HG02938 (cell line): ENCODE results near the gene STAT5B.
A peak's percentile ranks its signal among the peaks of the same experiment; 100 is the strongest.

Experiments used
- ATAC-seq: cut with Tn5 transposase; IDR thresholded peaks from one replicate; pipeline ENCODE4 v1.9.1; 2021; ENCODE audit warnings: mild to moderate bottlenecking, moderate library complexity; ENCODE audit not compliant: unreplicated experiment

Gene STAT5B

DNA sequence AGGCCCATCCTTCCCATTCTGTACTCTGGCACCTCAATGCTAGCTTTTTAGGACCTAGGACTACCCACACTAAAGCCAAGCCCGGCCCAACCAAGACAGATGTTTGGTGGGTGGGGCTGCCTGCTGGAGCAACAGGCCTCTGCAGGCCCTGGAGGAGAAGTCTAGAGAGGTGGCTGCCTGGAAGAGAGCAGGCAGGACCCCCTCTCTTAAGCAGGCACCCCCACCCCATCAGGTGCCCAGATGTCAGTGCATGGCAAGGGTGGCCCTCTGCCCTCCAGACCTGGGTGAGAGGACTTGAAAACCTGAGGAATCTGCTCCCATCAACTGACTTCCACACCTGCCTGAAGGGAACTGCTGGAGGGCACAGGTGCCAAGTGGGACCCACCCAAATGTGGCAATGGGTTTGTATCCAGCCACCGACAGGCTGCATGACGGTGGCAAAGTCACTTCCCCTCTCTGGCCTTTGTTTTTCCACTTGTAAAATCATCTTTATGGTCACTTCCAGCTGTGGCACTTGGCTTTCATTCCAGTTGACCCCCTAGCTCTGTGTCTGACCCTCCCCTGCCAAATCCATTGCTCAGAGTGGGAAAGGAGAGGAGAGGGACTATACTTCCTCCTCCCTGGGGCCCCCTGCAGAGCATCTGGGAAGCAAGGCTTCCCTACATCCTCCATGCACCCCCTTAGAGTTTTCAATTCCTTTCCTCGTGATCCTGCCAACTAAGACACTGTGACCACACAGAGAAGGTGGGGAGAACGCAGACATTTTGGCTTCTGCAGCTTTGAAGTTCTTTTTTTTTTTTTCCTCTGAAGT lies 10.4 kb upstream of the STAT5B start:
- no peak for ATAC-seq

GRCh38 chr17:42285346-42286050 lies 9.3 kb upstream of the STAT5B start:
- no peak for ATAC-seq

- no peak for ATAC-seq
Measured at GRCh38 chr17:42284566-42284965, 8.4 kb upstream of the STAT5B start.

DNA sequence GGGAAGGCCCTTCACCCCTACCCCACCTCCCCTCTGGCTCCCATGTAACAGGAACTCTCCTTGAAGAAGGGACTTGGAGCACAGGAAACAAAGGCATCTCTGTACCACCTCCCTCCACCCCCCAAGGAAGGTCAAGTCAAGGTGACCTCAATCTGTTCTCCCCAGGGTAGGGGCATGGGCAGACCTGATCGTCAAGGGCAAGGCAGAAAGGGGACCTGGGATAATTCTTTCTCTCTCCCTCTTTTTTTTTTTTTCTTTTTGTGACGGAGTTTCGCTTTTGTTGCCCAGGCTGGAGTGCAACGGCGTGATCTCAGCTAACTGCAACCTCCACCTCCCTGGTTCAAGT lies 7.8 kb upstream of the STAT5B start:
- no peak for ATAC-seq

GRCh38 chr17:42283241-42284023 lies 7.2 kb upstream of the STAT5B start:
- no peak for ATAC-seq

DNA sequence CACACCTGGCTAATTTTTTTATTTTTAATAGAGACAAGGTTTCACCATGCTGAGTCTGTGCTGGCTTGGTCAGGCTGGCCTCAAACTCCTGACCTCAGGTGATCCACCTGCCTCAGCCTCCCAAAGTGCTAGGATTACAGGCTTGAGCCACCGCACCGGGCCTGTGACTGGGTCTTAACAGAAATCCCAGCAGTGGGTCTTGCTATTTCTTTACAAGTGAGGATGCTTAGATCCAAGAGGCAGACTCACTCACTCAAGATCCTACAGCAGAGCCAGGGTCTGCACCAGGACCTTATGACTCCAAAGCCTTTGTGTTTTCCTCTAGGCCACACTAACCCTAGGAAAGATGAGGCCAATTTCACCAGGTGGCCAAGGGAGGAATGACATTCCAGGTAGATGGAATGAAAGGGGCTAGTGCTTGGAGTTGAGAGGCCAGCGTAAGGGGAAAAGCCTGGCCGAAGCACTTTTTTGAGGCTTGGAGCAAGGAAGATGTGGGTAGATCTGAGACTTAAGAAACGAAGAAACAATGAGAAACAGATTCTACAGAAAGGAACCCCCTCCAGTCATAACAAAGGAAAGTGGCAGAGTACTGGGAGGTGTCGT lies 6.4 kb upstream of the STAT5B start:
- ATAC-seq, result no peak

DNA sequence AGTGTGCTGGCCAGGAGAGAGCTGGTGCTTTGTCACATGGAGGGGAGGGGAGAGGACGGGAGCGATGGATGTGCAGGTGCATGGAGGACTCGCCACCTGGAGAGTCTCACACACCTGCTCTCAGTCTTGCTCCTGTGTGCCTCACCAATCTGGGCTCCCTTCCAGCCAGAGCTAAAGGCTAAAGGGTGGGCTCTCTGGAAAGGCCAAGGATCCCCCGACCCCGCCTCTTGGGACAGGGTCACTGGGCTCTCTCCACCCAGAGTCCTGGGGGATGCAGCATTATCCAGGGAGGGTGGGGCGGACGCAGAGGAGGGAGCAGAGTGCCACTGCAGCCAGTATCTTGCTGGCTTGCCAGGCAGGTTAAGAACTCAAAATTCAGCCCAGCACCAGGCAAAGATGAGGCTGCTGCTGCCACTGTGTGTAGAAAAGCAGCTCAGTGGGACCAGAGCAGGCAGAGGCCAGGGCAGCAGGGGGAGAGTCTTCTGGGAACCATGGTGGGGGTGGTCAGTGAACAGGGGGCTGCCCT lies 5.4 kb upstream of the STAT5B start:
- ATAC-seq, result no peak

GRCh38 chr17:42279776-42280630 lies 3.8 kb upstream of the STAT5B start:
- ATAC-seq, result no peak

DNA sequence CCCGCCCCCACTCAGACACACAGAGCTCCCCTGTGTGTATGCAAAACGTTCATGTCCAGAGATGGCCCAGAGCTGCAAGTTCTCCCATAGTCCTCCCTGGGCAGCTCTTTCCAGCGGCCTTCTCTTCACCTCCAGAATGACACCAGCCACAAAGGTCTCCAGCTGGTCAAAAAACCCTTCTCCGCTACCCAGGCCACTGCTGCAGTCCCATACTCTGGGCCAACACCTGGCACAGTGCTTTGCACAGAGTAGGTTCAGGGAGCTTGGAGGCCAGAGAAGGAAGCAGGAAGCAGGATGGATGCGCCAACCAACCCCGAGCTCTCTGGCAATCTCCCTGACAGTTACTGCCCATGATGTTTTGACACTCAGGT lies 1.1 kb upstream of the STAT5B start:
- no peak for ATAC-seq

DNA sequence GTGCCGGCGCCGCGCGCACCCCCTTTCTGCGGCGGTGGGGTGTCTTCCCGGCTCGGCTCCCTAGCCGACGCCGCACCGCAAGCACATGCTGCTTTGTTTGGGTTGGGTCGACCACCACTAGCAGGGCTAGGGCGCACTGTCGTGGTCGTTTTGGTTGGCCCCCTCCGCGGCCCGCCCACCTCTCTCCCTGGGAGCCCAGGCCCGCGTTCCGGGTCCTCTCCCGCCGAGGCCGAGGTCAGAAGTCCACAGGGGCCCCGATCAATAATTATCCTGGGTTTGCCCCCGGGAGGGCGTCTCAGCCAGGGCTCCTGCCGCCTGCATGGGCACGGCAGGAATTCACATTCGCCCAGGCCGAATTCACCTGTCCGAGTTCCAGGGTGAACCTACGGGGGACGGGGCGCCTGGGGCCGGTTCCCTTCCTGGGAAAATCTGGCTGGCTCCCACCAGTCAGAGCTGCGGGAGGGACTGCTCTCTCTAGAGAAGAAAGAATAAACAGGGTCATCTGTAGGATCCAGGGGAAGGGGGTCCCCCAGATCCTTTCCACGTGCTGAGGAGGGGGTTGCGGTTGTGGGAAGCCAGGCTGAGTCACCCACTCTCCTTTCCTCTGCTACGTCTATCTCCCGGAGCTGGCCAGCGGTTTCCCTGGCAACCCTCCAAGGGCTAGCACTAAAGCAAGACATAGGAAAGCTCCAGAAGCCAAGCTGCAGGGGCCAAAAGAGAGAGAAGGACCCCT lies 584 bp upstream of the STAT5B start:
- no peak for ATAC-seq

DNA sequence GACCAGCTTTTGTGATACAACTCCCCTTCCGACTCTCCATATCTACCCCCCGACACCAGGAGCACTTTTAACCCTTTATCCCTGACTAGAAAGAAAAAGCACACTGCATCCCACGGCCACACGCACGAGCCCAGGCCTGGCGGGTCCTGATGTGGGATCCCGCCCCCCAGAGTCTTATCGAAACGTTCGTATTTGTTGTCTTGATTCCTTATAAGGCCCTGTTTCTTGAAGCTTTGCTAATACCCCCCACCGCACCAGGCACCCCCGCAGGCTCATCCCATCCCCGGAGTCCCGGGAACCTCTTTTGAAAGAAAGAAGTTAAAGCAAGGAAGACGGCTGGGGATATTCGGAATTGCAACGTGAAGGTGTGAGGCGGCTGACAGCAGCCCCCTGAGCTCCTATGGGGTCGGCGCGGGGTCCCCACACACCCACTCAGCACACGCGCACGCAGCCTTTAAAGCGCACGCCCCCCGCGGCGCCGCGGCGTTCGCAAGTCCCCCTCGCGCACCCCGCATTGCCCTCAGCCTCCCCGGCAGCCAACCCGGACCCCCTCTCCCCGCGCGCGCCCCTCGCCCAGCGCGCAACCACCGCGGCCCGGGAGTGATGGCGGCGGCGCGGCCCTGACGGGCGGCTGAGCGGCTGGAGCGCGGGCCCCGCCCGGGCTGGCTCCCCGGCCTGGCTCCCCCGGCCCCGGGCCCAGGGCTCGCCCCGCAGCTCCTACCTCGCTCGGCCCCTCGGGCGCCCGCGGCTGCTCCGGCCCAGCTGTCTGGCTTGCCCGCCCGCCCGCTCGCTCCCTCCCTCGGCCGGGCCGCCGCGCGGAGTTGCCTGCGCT lies 448 bp downstream of the STAT5B start:
- peak; percentile 45 for ATAC-seq

- ATAC-seq, result no peak
Measured at GRCh38 chr17:42274812-42275526, 1.2 kb downstream of the STAT5B start.

GRCh38 chr17:42274253-42274542 lies 2.0 kb downstream of the STAT5B start:
- no peak for ATAC-seq

DNA sequence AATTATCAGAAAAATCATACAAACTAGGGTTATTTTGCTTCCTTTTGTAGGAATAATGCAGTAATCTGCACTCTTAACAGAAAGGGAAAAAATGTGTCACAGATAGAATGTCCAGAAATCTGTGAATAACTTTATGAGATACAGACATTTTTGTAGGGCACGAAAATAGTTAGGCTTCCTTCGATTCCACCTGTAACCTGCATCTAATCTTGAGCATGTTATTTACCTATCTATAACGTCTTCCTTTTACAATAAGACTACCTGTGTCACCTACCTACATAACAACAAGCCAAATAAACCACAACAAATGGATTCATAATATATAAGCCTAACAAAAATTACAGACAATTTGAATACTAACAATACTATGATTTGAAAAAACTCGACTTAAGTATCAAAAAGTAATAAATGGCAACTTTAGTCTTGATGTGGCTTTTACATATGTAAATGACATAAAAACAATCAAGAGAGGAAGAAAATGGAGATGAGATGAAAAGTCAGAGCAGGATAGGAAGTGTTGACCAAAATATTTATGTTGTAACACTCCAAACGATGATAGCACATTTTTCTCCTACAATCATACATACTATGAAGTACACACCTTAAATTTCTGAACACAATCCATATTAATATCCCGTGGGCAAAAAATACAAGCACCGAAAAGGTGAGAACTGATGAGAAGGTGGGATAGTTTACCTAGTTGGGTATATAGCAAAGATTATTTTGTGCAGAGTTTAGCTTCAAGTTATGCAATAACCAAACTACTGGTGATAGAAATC lies 2.5 kb downstream of the STAT5B start:
- no peak for ATAC-seq

DNA sequence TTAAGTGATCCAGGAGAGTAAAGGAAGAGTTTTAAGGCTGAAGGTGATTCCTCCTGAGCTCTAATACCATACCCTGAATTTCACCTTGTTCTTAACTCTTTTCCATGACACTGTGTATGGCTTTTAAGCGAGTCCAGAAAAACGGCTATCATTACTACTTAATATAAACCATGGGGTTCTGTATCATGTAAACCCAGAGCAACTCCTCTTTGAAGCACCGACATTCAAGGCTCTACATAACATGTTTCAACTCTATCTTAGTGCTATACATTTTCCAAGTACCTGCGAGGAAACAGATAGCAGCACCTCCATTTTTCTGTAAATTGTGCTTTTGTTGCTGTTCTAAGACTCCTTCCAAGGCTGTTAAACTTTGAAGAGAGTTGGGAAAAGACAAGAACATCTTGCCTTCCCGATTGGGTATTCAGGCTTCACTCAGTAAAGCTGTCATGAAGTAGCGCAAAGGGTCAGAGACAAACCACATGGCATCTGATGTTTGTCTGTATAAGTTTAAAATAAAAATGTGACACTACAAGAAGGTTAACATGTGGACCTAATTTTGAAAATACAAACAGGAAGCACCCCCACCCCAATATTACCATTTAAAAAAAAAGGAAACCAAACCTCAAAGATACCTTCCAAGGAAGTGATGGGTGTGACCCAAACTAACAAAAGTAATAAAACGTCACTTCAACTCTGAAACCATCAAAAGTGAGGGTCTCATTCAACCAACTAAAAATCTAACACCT lies 3.9 kb downstream of the STAT5B start:
- ATAC-seq, result no peak

DNA sequence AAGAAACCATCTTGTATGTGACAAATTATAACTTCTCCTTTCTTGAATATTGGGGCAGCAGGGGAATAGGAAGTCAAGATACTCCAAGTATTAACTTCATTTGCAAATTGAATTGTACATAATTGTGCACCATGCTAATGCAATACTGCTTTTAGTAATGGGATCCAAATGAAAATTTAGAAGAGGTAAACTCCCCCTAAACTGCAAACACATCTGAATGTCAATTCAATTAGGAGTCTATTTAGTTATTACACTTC lies 4.5 kb downstream of the STAT5B start:
- ATAC-seq, result no peak
